ENCODE measurements around the gene MEFV. TPM values are rescaled to one million over a fixed set of nuclear protein-coding genes. Genes with fewer than 3 reads are reported as not detected.

The MEFV gene
- total and polyA plus RNA-seq, 2 donors (not counting 3 experiments of a cell fraction or from before 2014, with no cell fraction given): not detected

Other genes with a start within 250 kb of the MEFV start
- not detected in 2 replicates for gene CLDN9, start 243.7 kb downstream of the MEFV start, total RNA-seq
- gene CLDN9, start 243.7 kb downstream of the MEFV start, polyA plus RNA-seq: 0.06 TPM in 1 of 2 replicates, not detected in the other
- not detected in 2 replicates for gene CLDN6, start 238.4 kb downstream of the MEFV start, total RNA-seq
- 0.28 and 0.80 TPM in 2 replicates for gene CLDN6, start 238.4 kb downstream of the MEFV start, polyA plus RNA-seq
- 162 and 169 TPM in 2 replicates for gene TNFRSF12A, start 236.3 kb downstream of the MEFV start, total RNA-seq
- gene TNFRSF12A, start 236.3 kb downstream of the MEFV start, polyA plus RNA-seq: 187 and 248 TPM in 2 replicates
- 25.8 and 28.7 TPM in 2 replicates for gene HCFC1R1, start 232.7 kb downstream of the MEFV start, total RNA-seq
- gene HCFC1R1, start 232.7 kb downstream of the MEFV start, polyA plus RNA-seq: 49.3 and 64.5 TPM in 2 replicates
- 23.9 and 24.1 TPM in 2 replicates for gene THOC6, start 232.6 kb downstream of the MEFV start, total RNA-seq
- gene THOC6, start 232.6 kb downstream of the MEFV start, polyA plus RNA-seq: 36.9 and 39.3 TPM in 2 replicates
- not detected in 2 replicates for gene BICDL2, start 219.7 kb downstream of the MEFV start, total RNA-seq
- not detected in 2 replicates for gene BICDL2, start 219.7 kb downstream of the MEFV start, polyA plus RNA-seq
- 0.21 and 0.35 TPM in 2 replicates for gene MMP25, start 210.1 kb downstream of the MEFV start, total RNA-seq
- gene MMP25, start 210.1 kb downstream of the MEFV start, polyA plus RNA-seq: 0.08 and 0.13 TPM in 2 replicates
- 55.7 and 127 TPM in 2 replicates for gene IL32, start 191.0 kb downstream of the MEFV start, total RNA-seq
- 336 and 493 TPM in 2 replicates for gene IL32, start 191.0 kb downstream of the MEFV start, polyA plus RNA-seq
- gene ZSCAN10, start 157.3 kb downstream of the MEFV start, total RNA-seq: not detected in 2 replicates
- gene ZSCAN10, start 157.3 kb downstream of the MEFV start, polyA plus RNA-seq: 0.08 TPM in 1 of 2 replicates, not detected in the other
- gene ZNF205, start 144.0 kb downstream of the MEFV start, total RNA-seq: 15.5 and 18.5 TPM in 2 replicates
- 19.0 and 30.1 TPM in 2 replicates for gene ZNF205, start 144.0 kb downstream of the MEFV start, polyA plus RNA-seq
- 8.0 and 9.8 TPM in 2 replicates for gene ZNF213, start 121.6 kb downstream of the MEFV start, total RNA-seq
- gene ZNF213, start 121.6 kb downstream of the MEFV start, polyA plus RNA-seq: 1.8 and 2.0 TPM in 2 replicates
- not detected in 2 replicates for gene OR1F1, start 68.4 kb downstream of the MEFV start, total RNA-seq
- gene OR1F1, start 68.4 kb downstream of the MEFV start, polyA plus RNA-seq: 0.17 and 0.25 TPM in 2 replicates
- gene ZNF200, start 21.5 kb downstream of the MEFV start, total RNA-seq: 9.1 and 10.0 TPM in 2 replicates
- gene ZNF200, start 21.5 kb downstream of the MEFV start, polyA plus RNA-seq: 2.8 and 3.4 TPM in 2 replicates
- 20.8 and 22.7 TPM in 2 replicates for gene ZNF263, start 26.9 kb upstream of the MEFV start, total RNA-seq
- gene ZNF263, start 26.9 kb upstream of the MEFV start, polyA plus RNA-seq: 10.9 TPM in 2 replicates
- 3.3 and 3.5 TPM in 2 replicates for gene TIGD7, start 48.8 kb upstream of the MEFV start, total RNA-seq
- 1.1 TPM in 2 replicates for gene TIGD7, start 48.8 kb upstream of the MEFV start, polyA plus RNA-seq
- gene ZNF75A, start 48.9 kb upstream of the MEFV start, total RNA-seq: 28.0 and 28.4 TPM in 2 replicates
- 6.4 and 8.3 TPM in 2 replicates for gene ZNF75A, start 48.9 kb upstream of the MEFV start, polyA plus RNA-seq
- not detected in 2 replicates for gene OR2C1, start 99.3 kb upstream of the MEFV start, total RNA-seq
- gene OR2C1, start 99.3 kb upstream of the MEFV start, polyA plus RNA-seq: not detected in 2 replicates
- 10.9 and 13.1 TPM in 2 replicates for gene ZSCAN32, start 144.4 kb upstream of the MEFV start, total RNA-seq
- 8.0 and 9.2 TPM in 2 replicates for gene ZSCAN32, start 144.4 kb upstream of the MEFV start, polyA plus RNA-seq
- 7.4 and 9.1 TPM in 2 replicates for gene ZNF174, start 144.6 kb upstream of the MEFV start, total RNA-seq
- gene ZNF174, start 144.6 kb upstream of the MEFV start, polyA plus RNA-seq: 7.1 and 7.5 TPM in 2 replicates
- gene ZNF597, start 186.9 kb upstream of the MEFV start, total RNA-seq: 1.4 and 1.9 TPM in 2 replicates
- gene ZNF597, start 186.9 kb upstream of the MEFV start, polyA plus RNA-seq: 0.72 and 0.75 TPM in 2 replicates
- 42.9 and 45.7 TPM in 2 replicates for gene NAA60, start 187.0 kb upstream of the MEFV start, total RNA-seq
- gene NAA60, start 187.0 kb upstream of the MEFV start, polyA plus RNA-seq: 22.1 and 24.0 TPM in 2 replicates
- not detected in 2 replicates for gene C16orf90, start 238.9 kb upstream of the MEFV start, total RNA-seq
- gene C16orf90, start 238.9 kb upstream of the MEFV start, polyA plus RNA-seq: not detected in 2 replicates
- 16.5 and 17.2 TPM in 2 replicates for gene CLUAP1, start 244.4 kb upstream of the MEFV start, total RNA-seq
- 3.5 and 5.8 TPM in 2 replicates for gene CLUAP1, start 244.4 kb upstream of the MEFV start, polyA plus RNA-seq